Breast epithelium (tissue), 4 donors: ENCODE data around the gene C14orf180. TPM values are rescaled to one million over a fixed set of nuclear protein-coding genes. Genes with fewer than 3 reads are reported as not detected.

Source experiments
- DNase-seq, 2 donors: peaks; one replicate each; pipeline ENCODE4 v3.0.0-alpha.2; 2019; ENCODE audit warnings: low spot score in 2 of 2
- H3K27ac ChIP-seq, 2 donors: fragments of 200-600 bp; sonication (generic) in 1 of 2; one replicate each; pipeline ENCODE4 v1.5.1; 2016 to 2019; ENCODE audit warnings: mild to moderate bottlenecking in 1 of 2
- H3K27me3 ChIP-seq, 2 donors: fragments of 200-600 bp; sonication (generic) in 1 of 2; one replicate each; pipeline versions ENCODE4 v1.5.1 to v1.6.0; 2017 to 2019; ENCODE audit warnings: control low read depth in 1 of 2, mild to moderate bottlenecking in 1 of 2
- H3K36me3 ChIP-seq: fragments of 200-600 bp; one replicate; pipeline ENCODE4 v1.5.1; 2019
- H3K4me1 ChIP-seq, 2 donors: fragments of 200-600 bp; sonication (generic); one replicate each; pipeline ENCODE4 v1.5.1; 2016 to 2019; ENCODE audit warnings: control low read depth in 1 of 2
- H3K4me3 ChIP-seq, 3 donors: fragments of 200-600 bp; sonication (generic); 1 replicate in 2 of 3; 2 replicates in 1 of 3; pipeline ENCODE4 v1.5.1; 2016 to 2019; ENCODE audit warnings: mild to moderate bottlenecking in 3 of 3, moderate library complexity in 2 of 3
- H3K9me3 ChIP-seq, 2 donors: fragments of 200-600 bp; sonication (generic) in 1 of 2; one replicate each; pipeline ENCODE4 v1.5.1; 2016 to 2019; ENCODE audit warnings: control low read depth in 1 of 2
- CTCF ChIP-seq, 3 donors: fragments of 450-650 bp; IDR thresholded peaks; one replicate each; pipeline ENCODE4 v1.5.1; 2016 to 2017; ENCODE audit warnings: antibody characterized with exemption in 3 of 3, mild to moderate bottlenecking in 3 of 3, moderate library complexity in 3 of 3
- POLR2A ChIP-seq: fragments of 450-650 bp; IDR thresholded peaks from one replicate; pipeline ENCODE4 v1.6.1; 2016; ENCODE audit warnings: antibody characterized with exemption, mild to moderate bottlenecking, moderate library complexity
- POLR2AphosphoS5 ChIP-seq, 3 donors: sonication (generic); formaldehyde crosslinking; IDR thresholded peaks; one replicate each; pipeline ENCODE4 v1.6.1; 2017; ENCODE audit warnings: antibody characterized with exemption in 3 of 3
- intact Hi-C: fragments of 100-400 bp; cut with DNase I; formaldehyde crosslinking; loops from one replicate; pipeline ENCODE4 v1.15.1; 2023; ENCODE audit warnings: low total_unique reads
- total RNA-seq, 3 donors: library from RNA; depleted of rRNA; stranded (reverse); fragments of >200 nt; gene quantifications; one replicate each; pipeline ENCODE4 v1.1.0, GENCODE V29; 2016

C14orf180 gene
- total RNA-seq, 3 donors from 2014 or later = 1.3 to 32.3 (median 4.2) TPM

GRCh38 chr14:104559028-104559803, 20.3 kb upstream of the C14orf180 start:
- Histone ChIP-seq H3K9me3 (no peaks in the 10 kb centered on the region), H3K4me3 (no peak overlapping the region), H3K36me3 (no peaks in the 10 kb centered on the region), H3K27me3 (peaks cover 1 to 72% of the 10 kb centered on the region in 2 donors), H3K4me1 (peaks cover 0 to 6% of the 10 kb centered on the region in 2 donors), H3K27ac (no peak overlapping the region)
- DNase-seq = no peak
- intact Hi-C loops = no loop called here
- TF ChIP-seq POLR2AphosphoS5 (IDR thresholded peaks at IDR 0.05) (no peak), CTCF (IDR thresholded peaks at IDR 0.05) (no peak), POLR2A (no peak)

- intact Hi-C loops = loop anchor here (10.0 kb wide), 2 partner anchors 425 to 465 kb away; partner anchors contain the start of gene KIF26A
- no peak for DNase-seq
- Histone ChIP-seq H3K36me3 (no peaks in the 10 kb centered on the region), H3K4me3 (no peak overlapping the region), H3K4me1 (peaks cover 0 to 8% of the 10 kb centered on the region in 2 donors), H3K27me3 (peaks cover 5 to 72% of the 10 kb centered on the region in 2 donors), H3K9me3 (no peaks in the 10 kb centered on the region), H3K27ac (no peak overlapping the region)
- TF ChIP-seq POLR2AphosphoS5 (IDR thresholded peaks at IDR 0.05) = no peak
- TF ChIP-seq CTCF (IDR thresholded peaks at IDR 0.05) = no peak
- no peak for TF ChIP-seq POLR2A
These were observed 19.6 kb upstream of the C14orf180 start for GRCh38 chr14:104559804-104560585.

- TF ChIP-seq POLR2A = no peak
- no peak for TF ChIP-seq CTCF (IDR thresholded peaks at IDR 0.05)
- TF ChIP-seq POLR2AphosphoS5 (IDR thresholded peaks at IDR 0.05) = no peak
- Histone ChIP-seq H3K27me3 (peaks cover 5 to 72% of the 10 kb centered on the region in 2 donors), H3K4me1 (peaks cover 0 to 8% of the 10 kb centered on the region in 2 donors), H3K9me3 (no peaks in the 10 kb centered on the region), H3K4me3 (no peak overlapping the region), H3K36me3 (no peaks in the 10 kb centered on the region), H3K27ac (no peak overlapping the region)
- no peak for DNase-seq
- intact Hi-C loops = loop anchor here (10.0 kb wide), 2 partner anchors 426 to 466 kb away; partner anchors contain the start of gene KIF26A
These were observed 19.0 kb upstream of the C14orf180 start for GRCh38 chr14:104560586-104560945.

GRCh38 chr14:104561124-104561557, 18.4 kb upstream of the C14orf180 start:
- no peak for DNase-seq
- intact Hi-C loops = loop anchor here (10.0 kb wide), 2 partner anchors 426 to 466 kb away; partner anchors contain the start of gene KIF26A
- TF ChIP-seq CTCF (IDR thresholded peaks at IDR 0.05) = no peak
- no peak for TF ChIP-seq POLR2AphosphoS5 (IDR thresholded peaks at IDR 0.05)
- TF ChIP-seq POLR2A = no peak
- H3K27ac ChIP-seq = no peak overlapping the region
- no peak overlapping the region for H3K4me3 ChIP-seq
- peaks cover 0 to 8% of the 10 kb centered on the region in 2 donors for H3K4me1 ChIP-seq
- H3K9me3 ChIP-seq = no peaks in the 10 kb centered on the region
- H3K36me3 ChIP-seq = no peaks in the 10 kb centered on the region
- peaks cover 5 to 72% of the 10 kb centered on the region in 2 donors for H3K27me3 ChIP-seq
